ENCODE data around the gene CTSF. TPM values are rescaled to one million over a fixed set of nuclear protein-coding genes. Genes with fewer than 3 reads are reported as not detected.
A peak's percentile ranks its signal among the peaks of the same experiment; 100 is the strongest.
"Not testable (repeated sequence)": the region's sequence is repeated elsewhere in the genome, so short reads cannot be mapped to it uniquely, and the experiment has no call there.

Gene CTSF
- total RNA-seq, 3 donors from 2014 or later, result 98.6 to 149 (median 116) TPM

- Histone ChIP-seq H3K4me1 (no peaks in the 10 kb centered on the region), H3K36me3 (no peaks in the 10 kb centered on the region), H3K27ac (peak overlapping the region in 1 of 2 donors; percentile 44), H3K27me3 (no peaks in the 10 kb centered on the region), H3K9me3 (no peaks in the 10 kb centered on the region), H3K4me3 (no peak overlapping the region)
- TF ChIP-seq CTCF (IDR thresholded peaks at IDR 0.05), result no peak
- no peak for TF ChIP-seq POLR2A (IDR thresholded peaks at IDR 0.05)
- no peak for TF ChIP-seq POLR2AphosphoS5 (IDR thresholded peaks at IDR 0.05)
- no peak for DNase-seq (ENCODE audit: low spot score in 2 of 2)
- intact Hi-C loops (cut with DNase I; ENCODE audit: low total_unique reads), result no loop called here
Observed at GRCh38 chr11:66547662-66548009, 20.8 kb downstream of the CTSF start.

- intact Hi-C loops (cut with DNase I; ENCODE audit: low total_unique reads), result no loop called here
- TF ChIP-seq CTCF (IDR thresholded peaks at IDR 0.05) (no peak), POLR2AphosphoS5 (IDR thresholded peaks at IDR 0.05) (no peak), POLR2A (IDR thresholded peaks at IDR 0.05) (no peak)
- H3K36me3 ChIP-seq, result no peaks in the 10 kb centered on the region
- no peak for DNase-seq (ENCODE audit: low spot score in 2 of 2)
- peak overlapping the region; percentile 76 to 92 (median 79) for H3K4me3 ChIP-seq
- H3K27me3 ChIP-seq, result no peaks in the 10 kb centered on the region
- H3K4me1 ChIP-seq, result no peaks in the 10 kb centered on the region
- peak overlapping the region in 1 of 2 donors; percentile 44 for H3K27ac ChIP-seq
- H3K9me3 ChIP-seq, result no peaks in the 10 kb centered on the region
Observed at GRCh38 chr11:66546966-66547661, 21.3 kb downstream of the CTSF start.

- H3K27me3 ChIP-seq, result no peaks in the 10 kb centered on the region
- peak within 1 kb of the TSS; percentile 56 to 83 for H3K27ac ChIP-seq
- peak within 1 kb of the TSS; percentile 76 to 92 (median 79) for H3K4me3 ChIP-seq
- no peak for TF ChIP-seq CTCF (IDR thresholded peaks at IDR 0.05)
- TF ChIP-seq POLR2AphosphoS5 (IDR thresholded peaks at IDR 0.05), result no peak
- TF ChIP-seq POLR2A (IDR thresholded peaks at IDR 0.05), result no peak
- H3K9me3 ChIP-seq, result no peaks in the 10 kb centered on the region
- no peaks in the 10 kb centered on the region for H3K4me1 ChIP-seq
- DNase-seq (ENCODE audit: low spot score in 2 of 2), result peak in 1 of 2 donors; percentile 27
- intact Hi-C loops (cut with DNase I; ENCODE audit: low total_unique reads), result no loop called here
- no peaks in the 10 kb centered on the region for H3K36me3 ChIP-seq
Observed at GRCh38 chr11:66546368-66546965, 21.9 kb downstream of the CTSF start, which contains the start of gene ACTN3. Gene ACTN3 (plus strand): TSS chr11:66546903. CDS start chr11:66546938, 35 bp downstream.

GRCh38 chr11:66545701-66546367 is 22.6 kb downstream of the CTSF start, which contains the start of gene ZDHHC24:
Gene ZDHHC24 (minus strand): TSS chr11:66546048. CDS start chr11:66546003, 45 bp downstream.
- Histone ChIP-seq H3K4me3 (peak within 1 kb of the TSS; percentile 76 to 92 (median 79)), H3K36me3 (no peaks in the 10 kb centered on the region), H3K27me3 (no peaks in the 10 kb centered on the region), H3K27ac (peak within 1 kb of the TSS; percentile 56 to 83), H3K4me1 (no peaks in the 10 kb centered on the region), H3K9me3 (no peaks in the 10 kb centered on the region)
- DNase-seq (ENCODE audit: low spot score in 2 of 2), result peak; percentile 94 to 95
- TF ChIP-seq POLR2A (IDR thresholded peaks at IDR 0.05) (no peak), POLR2AphosphoS5 (IDR thresholded peaks at IDR 0.05) (peak in 2 of 3 donors; percentile 46 to 63)
- intact Hi-C loops (cut with DNase I; ENCODE audit: low total_unique reads), result no loop called here

- H3K27ac ChIP-seq; H3K36me3 ChIP-seq; H3K4me1 ChIP-seq; intact Hi-C loops (cut with DNase I; ENCODE audit: low total_unique reads); H3K9me3 ChIP-seq; DNase-seq (ENCODE audit: low spot score in 2 of 2); H3K27me3 ChIP-seq: not testable (repeated sequence)
- peak overlapping the region; percentile 76 to 92 (median 79) for H3K4me3 ChIP-seq
Observed at GRCh38 chr11:66544952-66545351, 23.5 kb downstream of the CTSF start.
